K562 (cell line): ENCODE measurements around the gene SLC2A13. TPM values are rescaled to one million over a fixed set of nuclear protein-coding genes. Genes with fewer than 3 reads are reported as not detected.

Experiments used
- ATAC-seq: fragments of 200-7000 bp; cut with Tn5 transposase; 3 replicates; pipeline ENCODE4 v1.9.1; 2020; ENCODE audit warnings: moderate library complexity
- BruUV-seq: library from RNA; stranded (reverse); fragments of 400-500 nt; replicated peaks from 2 replicates; lab custom pipeline; 2021; lab: Mats Ljungman, UMichigan
- CTCF ChIA-PET: fragments of 300-600 bp; formaldehyde crosslinking; extraction: SDS; loops from one replicate; lab custom pipeline; 2021; ENCODE audit warnings: low intra/inter-chr PET ratio; lab: Yijun Ruan, JAX
- POLR2A ChIA-PET: fragments of 300-600, 350-650 bp; sonication (Branson Sonifier 250); formaldehyde crosslinking; extraction: SDS; loops from one replicate; lab custom pipeline; 2021; ENCODE audit warnings: antibody characterized with exemption, inconsistent platforms; lab: Yijun Ruan, JAX
- DNase-seq, 4 experiments: peaks; one replicate each; pipeline versions ENCODE4 v3.0.0 to v3.0.0-alpha.2; 2011 to 2018; ENCODE audit warnings: low spot score in 3 of 4, mixed read lengths in 3 of 4; ENCODE audit errors: extremely low read depth in 1 of 4
- FAIRE-seq: peaks from 2 replicates; lab custom pipeline; 2011; peaks lifted over from hg19 to GRCh38; lab: Jason Lieb, UNC
- H2AFZ ChIP-seq: 2 replicates; pipeline ENCODE4 v1.6.0; 2011; ENCODE audit warnings: low read depth, low read length, control low read depth, inconsistent platforms
- H3K27ac ChIP-seq: fragments of 200-600 bp; 3 replicates; pipeline ENCODE4 v1.8.0; 2011; ENCODE audit warnings: low read depth, mild to moderate bottlenecking, control low read depth, inconsistent platforms, low read length, moderate library complexity, mixed read lengths; ENCODE audit errors: extremely low read depth
- H3K27me3 ChIP-seq, 2 experiments: fragments of 300-600 bp in 1 of 2; 2 replicates in 1 of 2; 3 replicates in 1 of 2; pipeline versions ENCODE4 v1.6.0 to v1.8.0; 2011; ENCODE audit warnings: inconsistent platforms in 2 of 2, low read length in 2 of 2, mild to moderate bottlenecking in 1 of 2, mixed read lengths in 1 of 2, moderate library complexity in 1 of 2; ENCODE audit not compliant: control insufficient read depth in 2 of 2, insufficient read depth in 2 of 2
- H3K36me3 ChIP-seq: fragments of 300-600 bp; 3 replicates; pipeline ENCODE4 v1.8.0; 2011; ENCODE audit warnings: mild to moderate bottlenecking, low read length, inconsistent platforms; ENCODE audit not compliant: control insufficient read depth, insufficient read depth
- H3K4me1 ChIP-seq, 2 experiments: fragments of 200-600 bp in 1 of 2; replicated peaks in 1 of 2; 2 replicates in 1 of 2; 3 replicates in 1 of 2; pipeline versions ENCODE4 v1.5.1 to v1.8.0; 2011; ENCODE audit warnings: inconsistent platforms in 2 of 2, low read length in 2 of 2, mild to moderate bottlenecking in 1 of 2, mixed read lengths in 1 of 2, moderate library complexity in 1 of 2; ENCODE audit not compliant: control insufficient read depth in 2 of 2, insufficient read depth in 2 of 2
- H3K4me2 ChIP-seq: 2 replicates; pipeline ENCODE4 v1.6.1; 2011; ENCODE audit warnings: low read length, control low read depth, inconsistent platforms, mixed read lengths; ENCODE audit not compliant: insufficient read depth
- H3K4me3 ChIP-seq: fragments of 200-600 bp; sonication (generic), shearing (Covaris generic); 2 replicates; pipeline ENCODE4 v1.5.1; 2016; ENCODE audit warnings: control low read depth, inconsistent platforms
- H3K79me2 ChIP-seq: fragments of 200-600 bp; 3 replicates; pipeline ENCODE4 v1.8.0; 2011; ENCODE audit warnings: low read length, inconsistent platforms; ENCODE audit not compliant: control insufficient read depth, insufficient read depth
- H3K9ac ChIP-seq, 2 experiments: 2 replicates each; pipeline versions ENCODE4 v1.6.0 to v1.6.1; 2011; ENCODE audit warnings: low read depth in 2 of 2, low read length in 2 of 2, control low read depth in 1 of 2, inconsistent platforms in 1 of 2, mild to moderate bottlenecking in 1 of 2, mixed read lengths in 1 of 2; ENCODE audit not compliant: insufficient read depth in 1 of 2
- H3K9me1 ChIP-seq: one replicate; pipeline ENCODE4 v1.6.0; 2011; ENCODE audit warnings: inconsistent platforms, mild to moderate bottlenecking, low read length, moderate library complexity; ENCODE audit not compliant: control insufficient read depth, insufficient read depth
- H3K9me3 ChIP-seq: replicated peaks from 2 replicates; pipeline ENCODE4 v1.5.1; 2011; ENCODE audit warnings: low read depth, low read length, inconsistent platforms; ENCODE audit not compliant: control insufficient read depth, insufficient read depth
- H4K20me1 ChIP-seq: replicated peaks from 2 replicates; pipeline ENCODE4 v1.6.1; 2011; ENCODE audit warnings: low read length, inconsistent platforms, mixed read lengths; ENCODE audit not compliant: control insufficient read depth, insufficient read depth
- PHF21A ChIP-seq: fragments of 450-650 bp; IDR thresholded peaks from 2 replicates; pipeline ENCODE4 v1.6.1; 2017; ENCODE audit warnings: low read depth, borderline replicate concordance
- STAT5A ChIP-seq: IDR thresholded peaks from 2 replicates; pipeline ENCODE4 v1.6.1; 2012; ENCODE audit warnings: low read length, inconsistent platforms, borderline replicate concordance
- YY1 ChIP-seq, 3 experiments: IDR thresholded peaks; 2 replicates each; pipeline ENCODE4 v1.6.1; 2011; ENCODE audit warnings: low read length in 2 of 3, mild to moderate bottlenecking in 2 of 3, moderate library complexity in 2 of 3, borderline replicate concordance in 1 of 3, control low read depth in 1 of 3, low read depth in 1 of 3; ENCODE audit not compliant: insufficient read depth in 3 of 3, insufficient replicate concordance in 2 of 3, control insufficient read depth in 1 of 3, insufficient read length in 1 of 3; ENCODE audit errors: extremely low read depth in 1 of 3
- ZBTB5 ChIP-seq: fragments of 450-650 bp; IDR thresholded peaks from 2 replicates; pipeline ENCODE4 v1.6.1; 2017; ENCODE audit warnings: antibody characterized with exemption
- ZSCAN29 ChIP-seq: fragments of 450-650 bp; IDR thresholded peaks from 2 replicates; pipeline ENCODE4 v1.6.1; 2017
- WGBS: fragments of 100-300 bp; shearing (Covaris generic); methylation state at CpG from one replicate; pipeline ENCODE4 v1.1.6; 2016; ENCODE audit warnings: low coverage, mixed read lengths; ENCODE audit not compliant: insufficient coverage; ENCODE audit errors: missing lambda C conversion rate; 5-methylcytosine and 5-hydroxymethylcytosine counted together
- in situ Hi-C: fragments of 300-500 bp; cut with MboI; formaldehyde crosslinking; loops from 4 replicates; pipeline ENCODE4 v1.15.0; 2018; ENCODE audit warnings: inconsistent platforms, mixed read lengths
- intact Hi-C: fragments of 100-400 bp; cut with micrococcal nuclease; formaldehyde crosslinking; loops from 2 replicates; pipeline ENCODE4 v1.14.2; 2022
- polyA plus RNA-seq, 8 experiments: library from polyadenylated mRNA; depleted of rRNA in 4 of 8; stranded (reverse) in 5 of 8; unstranded in 3 of 8; fragments of >200 nt; fragmentation: Nextera tagmentation in 2 of 8; fragmentation: Illumina TruSeq in 1 of 8; extraction: Ambion mirVana in 2 of 8; extraction: Trizol in 1 of 8; gene quantifications; 2 replicates each; pipeline versions ENCODE4 v1.2.1 to v1.2.3, GENCODE V29; 2011 to 2014; ENCODE audit warnings: inconsistent platforms in 1 of 8, missing spikeins in 1 of 8
- total RNA-seq, 7 experiments: library from RNA; depleted of rRNA in 6 of 7; stranded (reverse); fragments of >200 nt in 6 of 7; fragmentation: Illumina TruSeq in 2 of 7; extraction: Trizol in 2 of 7; gene quantifications; 2 replicates each; pipeline versions ENCODE4 v1.2.1 to v1.2.3, GENCODE V29; 2011 to 2021; ENCODE audit warnings: low replicate concordance in 1 of 7

The SLC2A13 gene
- total and polyA plus RNA-seq, 9 of the 15 experiments (the other 6 are each of a cell fraction or from before 2014, with no cell fraction given): 1.7 to 12.4 (median 9.0) TPM

DNA sequence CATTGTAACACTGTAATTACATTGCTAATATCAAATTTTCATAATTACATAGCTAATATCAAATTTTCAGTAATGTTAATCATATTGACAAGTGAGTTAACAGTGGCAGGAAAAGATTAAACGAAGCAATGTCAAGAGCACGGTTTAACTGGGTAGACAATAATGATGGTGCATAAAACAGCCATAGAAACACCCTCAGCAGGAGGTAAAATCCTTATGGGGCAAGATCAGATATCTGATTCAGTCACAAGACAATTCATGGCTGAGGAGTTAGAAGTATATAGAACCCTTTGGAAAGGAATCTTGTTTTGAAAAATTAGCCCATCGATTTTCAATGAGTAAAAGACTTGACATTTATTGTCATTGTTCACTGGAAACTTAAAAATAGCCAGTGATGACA, 190.6 kb downstream of the SLC2A13 start:
- BruUV-seq: no TSS peak
- POLR2A ChIA-PET: no interaction called here

More for the DNA sequence above, 190.6 kb downstream of the SLC2A13 start:
- Histone ChIP-seq H3K36me3 (no peaks in the 10 kb centered on the region), H3K4me1 (no peaks in the 10 kb centered on the region), H3K4me2 (no peak overlapping the region), H3K9me1 (no peaks in the 10 kb centered on the region), H3K9ac (no peak overlapping the region), H4K20me1 (no peaks in the 10 kb centered on the region), H2AFZ (no peak overlapping the region), H3K27me3 (no peaks in the 10 kb centered on the region), H3K4me3 (no peak overlapping the region), H3K9me3 (no peaks in the 10 kb centered on the region), H3K79me2 (no peaks in the 10 kb centered on the region), H3K27ac (no peak overlapping the region)
- WGBS: 4% methylated on average over 3 of the region's 3 CpGs
- DNase-seq (no peak), FAIRE-seq (no peak), ATAC-seq (no peak)
- no peak for TF ChIP-seq STAT5A
- TF ChIP-seq ZSCAN29: no peak
- TF ChIP-seq YY1 (IDR thresholded peaks at IDR 0.05; ENCODE audit: borderline replicate concordance in 1 of 3, control insufficient read depth in 1 of 3, extremely low read depth in 1 of 3, insufficient read depth in 3 of 3, insufficient read length in 1 of 3, insufficient replicate concordance in 2 of 3, low read depth in 1 of 3, low read length in 2 of 3): no peak
- no peak for TF ChIP-seq ZBTB5
- no peak for TF ChIP-seq PHF21A
- in situ Hi-C loops (no loop called here), intact Hi-C loops (no loop called here)
- CTCF ChIA-PET: interaction anchor here (0.7 kb wide), 1 partner anchor 124 kb away, joined by 3 read pairs; no protein-coding TSS in a partner anchor
